HepG2 (cell line): Measurements from ENCODE around the gene PAM16. TPM values are rescaled to one million over a fixed set of nuclear protein-coding genes. Genes with fewer than 3 reads are reported as not detected.
A peak's percentile ranks its signal among the peaks of the same experiment; 100 is the strongest.

Source experiments
- ERF ChIP-seq: IDR thresholded peaks from 2 replicates; pipeline ENCODE4 v1.6.1; 2018; ENCODE audit warnings: missing biosample characterization, missing genetic modification reagents
- MAFG ChIP-seq: sonication (generic); formaldehyde crosslinking; IDR thresholded peaks from 2 replicates; pipeline ENCODE4 v1.5.1; 2020; ENCODE audit warnings: mild to moderate bottlenecking, missing genetic modification reagents
- NCOA1 ChIP-seq: sonication (generic); formaldehyde crosslinking; IDR thresholded peaks from 2 replicates; pipeline ENCODE4 v1.9.0; 2021; ENCODE audit warnings: missing genetic modification reagents
- PHB2 ChIP-seq: fragments of 450-650 bp; IDR thresholded peaks from 2 replicates; pipeline ENCODE4 v1.6.1; 2018; ENCODE audit not compliant: partially characterized antibody
- SIX1 ChIP-seq: sonication (generic); formaldehyde crosslinking; IDR thresholded peaks from 2 replicates; pipeline ENCODE4 v1.4.0; 2020; ENCODE audit warnings: missing genetic modification reagents, borderline replicate concordance
- SNRNP70 ChIP-seq: fragments of 200-400 bp; formaldehyde crosslinking; IDR thresholded peaks from 2 replicates; pipeline ENCODE4 v1.6.1; 2017; ENCODE audit warnings: mild to moderate bottlenecking, low read depth, low read length, moderate library complexity
- SP2 ChIP-seq: sonication (generic); formaldehyde crosslinking; IDR thresholded peaks from 2 replicates; pipeline ENCODE4 v1.5.1; 2020; ENCODE audit warnings: mild to moderate bottlenecking, missing genetic modification reagents
- U2AF2 ChIP-seq: fragments of 200-400 bp; formaldehyde crosslinking; IDR thresholded peaks from 2 replicates; pipeline ENCODE4 v1.6.1; 2017; ENCODE audit warnings: low read depth, mild to moderate bottlenecking, low read length
- WIZ ChIP-seq: sonication (generic); formaldehyde crosslinking; IDR thresholded peaks from 2 replicates; pipeline ENCODE4 v1.5.1; 2020; ENCODE audit warnings: mild to moderate bottlenecking, missing genetic modification reagents
- ZNF121 ChIP-seq: sonication (generic); formaldehyde crosslinking; IDR thresholded peaks from 2 replicates; pipeline ENCODE4 v1.5.0; 2020; ENCODE audit warnings: mild to moderate bottlenecking, missing genetic modification reagents
- ZNF136 ChIP-seq: sonication (generic); formaldehyde crosslinking; IDR thresholded peaks from 2 replicates; pipeline ENCODE4 v1.8.1; 2022; ENCODE audit warnings: low read depth, mild to moderate bottlenecking, moderate library complexity, missing genetic modification reagents
- ZNF205 ChIP-seq: IDR thresholded peaks from 2 replicates; pipeline ENCODE4 v1.6.1; 2018; ENCODE audit warnings: missing biosample characterization, missing genetic modification reagents
- ZNF256 ChIP-seq: sonication (generic); formaldehyde crosslinking; conservative IDR thresholded peaks from 2 replicates; pipeline ENCODE4 v1.4.0; 2020; ENCODE audit warnings: missing genetic modification reagents
- ZNF615 ChIP-seq: sonication (generic); formaldehyde crosslinking; IDR thresholded peaks from 2 replicates; pipeline ENCODE4 v1.5.0; 2020; ENCODE audit warnings: mild to moderate bottlenecking, missing genetic modification reagents, borderline replicate concordance
- polyA plus RNA-seq, 8 experiments: library from polyadenylated mRNA; depleted of rRNA in 3 of 8; stranded (reverse) in 7 of 8; unstranded in 1 of 8; fragments of >200 nt; fragmentation: Illumina TruSeq in 4 of 8; extraction: Trizol in 4 of 8; gene quantifications; 2 replicates each; pipeline versions ENCODE4 v1.2.1 to v1.2.3, GENCODE V29; 2011 to 2016; ENCODE audit warnings: low read depth in 4 of 8, missing spikeins in 1 of 8, mixed read lengths in 1 of 8; ENCODE audit not compliant: insufficient read depth in 1 of 8
- total RNA-seq, 5 experiments: library from RNA; depleted of rRNA; stranded (reverse); fragments of >200 nt; fragmentation: Illumina TruSeq; extraction: Trizol; gene quantifications; 2 replicates each; pipeline ENCODE4 v1.2.3, GENCODE V29; 2016; ENCODE audit warnings: low read depth in 1 of 5
- TF ChIP-seq, protein P1 (sequence below): sonication (generic); formaldehyde crosslinking; IDR thresholded peaks from 2 replicates; pipeline ENCODE4 v1.4.0; 2020; ENCODE audit warnings: mild to moderate bottlenecking, missing genetic modification reagents, borderline replicate concordance
- TF ChIP-seq, protein P2 (sequence below): sonication (generic); formaldehyde crosslinking; IDR thresholded peaks from 2 replicates; pipeline ENCODE4 v1.4.0; 2020; ENCODE audit warnings: mild to moderate bottlenecking, missing genetic modification reagents
- TF ChIP-seq, protein P3 (sequence below): sonication (generic); formaldehyde crosslinking; IDR thresholded peaks from 2 replicates; pipeline ENCODE4 v1.4.0; 2020; ENCODE audit warnings: missing genetic modification reagents
- TF ChIP-seq, protein P4 (sequence below): sonication (generic); formaldehyde crosslinking; IDR thresholded peaks from 2 replicates; pipeline ENCODE4 v1.9.0; 2022; ENCODE audit warnings: missing genetic modification reagents, mild to moderate bottlenecking, borderline replicate concordance
- TF ChIP-seq, protein P5 (sequence below): sonication (generic); formaldehyde crosslinking; IDR thresholded peaks from 2 replicates; pipeline ENCODE4 v1.8.0; 2023; ENCODE audit warnings: mild to moderate bottlenecking, missing genetic modification reagents

The PAM16 gene
- total and polyA plus RNA-seq, 2 of the 13 experiments (the other 11 are each of a cell fraction or from before 2014, with no cell fraction given), result 51.5 to 51.8 TPM

DNA sequence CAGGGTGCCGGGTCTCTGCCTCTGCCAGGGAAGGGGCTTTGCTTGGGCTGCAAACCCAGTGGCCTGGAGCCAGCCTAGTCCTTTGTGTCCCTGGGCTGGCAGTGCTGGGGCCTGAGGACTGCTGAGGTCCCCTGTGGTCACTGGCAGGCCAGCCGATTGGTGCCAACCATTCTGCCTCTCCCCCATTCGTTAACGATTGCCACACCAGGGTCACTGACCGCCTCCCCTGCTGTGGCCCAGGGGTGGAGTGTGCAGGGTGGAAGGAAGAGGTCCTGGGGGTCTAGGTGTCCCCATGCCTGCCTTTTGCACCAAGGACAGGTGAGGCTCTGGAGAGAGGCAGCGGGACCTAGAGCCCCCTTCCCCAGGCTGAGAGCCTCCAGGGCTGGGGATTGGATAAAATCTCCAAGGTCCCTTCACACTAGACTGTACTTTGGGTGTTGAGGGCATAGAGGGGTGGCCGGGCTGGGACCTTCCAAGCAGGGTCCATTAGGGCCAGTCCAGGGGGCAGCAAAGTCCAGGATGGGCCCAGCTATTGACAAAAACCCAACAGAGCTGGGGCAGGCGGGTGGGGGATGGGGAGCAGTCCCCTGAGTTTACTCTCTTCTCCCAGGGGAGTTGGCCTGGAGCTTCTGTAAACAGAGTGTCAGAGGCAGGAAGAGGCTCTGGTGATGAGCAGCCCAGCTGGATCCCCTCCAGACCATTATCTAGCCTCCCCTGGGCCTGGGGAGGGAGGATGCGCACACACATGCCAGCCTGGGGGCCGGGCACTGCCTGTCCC lies 21.6 kb upstream of the PAM16 start (continued):
- TF ChIP-seq ZNF136 (CRISPR knock-in tag), result no peak
- TF ChIP-seq ZNF121 (CRISPR knock-in tag), result peak; percentile 81
- no peak for TF ChIP-seq SIX1 (CRISPR knock-in tag)
- TF ChIP-seq ZNF205 (CRISPR knock-in tag), result no peak; the same call in 1 of the 2 replicates
- TF ChIP-seq, protein P1, sequence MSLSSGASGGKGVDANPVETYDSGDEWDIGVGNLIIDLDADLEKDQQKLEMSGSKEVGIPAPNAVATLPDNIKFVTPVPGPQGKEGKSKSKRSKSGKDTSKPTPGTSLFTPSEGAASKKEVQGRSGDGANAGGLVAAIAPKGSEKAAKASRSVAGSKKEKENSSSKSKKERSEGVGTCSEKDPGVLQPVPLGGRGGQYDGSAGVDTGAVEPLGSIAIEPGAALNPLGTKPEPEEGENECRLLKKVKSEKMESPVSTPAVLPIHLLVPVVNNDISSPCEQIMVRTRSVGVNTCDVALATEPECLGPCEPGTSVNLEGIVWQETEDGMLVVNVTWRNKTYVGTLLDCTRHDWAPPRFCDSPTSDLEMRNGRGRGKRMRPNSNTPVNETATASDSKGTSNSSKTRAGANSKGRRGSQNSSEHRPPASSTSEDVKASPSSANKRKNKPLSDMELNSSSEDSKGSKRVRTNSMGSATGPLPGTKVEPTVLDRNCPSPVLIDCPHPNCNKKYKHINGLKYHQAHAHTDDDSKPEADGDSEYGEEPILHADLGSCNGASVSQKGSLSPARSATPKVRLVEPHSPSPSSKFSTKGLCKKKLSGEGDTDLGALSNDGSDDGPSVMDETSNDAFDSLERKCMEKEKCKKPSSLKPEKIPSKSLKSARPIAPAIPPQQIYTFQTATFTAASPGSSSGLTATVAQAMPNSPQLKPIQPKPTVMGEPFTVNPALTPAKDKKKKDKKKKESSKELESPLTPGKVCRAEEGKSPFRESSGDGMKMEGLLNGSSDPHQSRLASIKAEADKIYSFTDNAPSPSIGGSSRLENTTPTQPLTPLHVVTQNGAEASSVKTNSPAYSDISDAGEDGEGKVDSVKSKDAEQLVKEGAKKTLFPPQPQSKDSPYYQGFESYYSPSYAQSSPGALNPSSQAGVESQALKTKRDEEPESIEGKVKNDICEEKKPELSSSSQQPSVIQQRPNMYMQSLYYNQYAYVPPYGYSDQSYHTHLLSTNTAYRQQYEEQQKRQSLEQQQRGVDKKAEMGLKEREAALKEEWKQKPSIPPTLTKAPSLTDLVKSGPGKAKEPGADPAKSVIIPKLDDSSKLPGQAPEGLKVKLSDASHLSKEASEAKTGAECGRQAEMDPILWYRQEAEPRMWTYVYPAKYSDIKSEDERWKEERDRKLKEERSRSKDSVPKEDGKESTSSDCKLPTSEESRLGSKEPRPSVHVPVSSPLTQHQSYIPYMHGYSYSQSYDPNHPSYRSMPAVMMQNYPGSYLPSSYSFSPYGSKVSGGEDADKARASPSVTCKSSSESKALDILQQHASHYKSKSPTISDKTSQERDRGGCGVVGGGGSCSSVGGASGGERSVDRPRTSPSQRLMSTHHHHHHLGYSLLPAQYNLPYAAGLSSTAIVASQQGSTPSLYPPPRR (CRISPR knock-in tag), result peak; percentile 71
- no peak for TF ChIP-seq ZNF615 (CRISPR knock-in tag)
- TF ChIP-seq ZNF256, result no peak
- no peak for TF ChIP-seq NCOA1 (CRISPR knock-in tag)
- TF ChIP-seq PHB2, result no peak
- no peak for TF ChIP-seq ERF (CRISPR knock-in tag)
- TF ChIP-seq, protein P2, sequence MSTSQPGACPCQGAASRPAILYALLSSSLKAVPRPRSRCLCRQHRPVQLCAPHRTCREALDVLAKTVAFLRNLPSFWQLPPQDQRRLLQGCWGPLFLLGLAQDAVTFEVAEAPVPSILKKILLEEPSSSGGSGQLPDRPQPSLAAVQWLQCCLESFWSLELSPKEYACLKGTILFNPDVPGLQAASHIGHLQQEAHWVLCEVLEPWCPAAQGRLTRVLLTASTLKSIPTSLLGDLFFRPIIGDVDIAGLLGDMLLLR (CRISPR knock-in tag), result no peak
- no peak for TF ChIP-seq WIZ (CRISPR knock-in tag)
- TF ChIP-seq MAFG (CRISPR knock-in tag), result no peak
- TF ChIP-seq, protein P3, sequence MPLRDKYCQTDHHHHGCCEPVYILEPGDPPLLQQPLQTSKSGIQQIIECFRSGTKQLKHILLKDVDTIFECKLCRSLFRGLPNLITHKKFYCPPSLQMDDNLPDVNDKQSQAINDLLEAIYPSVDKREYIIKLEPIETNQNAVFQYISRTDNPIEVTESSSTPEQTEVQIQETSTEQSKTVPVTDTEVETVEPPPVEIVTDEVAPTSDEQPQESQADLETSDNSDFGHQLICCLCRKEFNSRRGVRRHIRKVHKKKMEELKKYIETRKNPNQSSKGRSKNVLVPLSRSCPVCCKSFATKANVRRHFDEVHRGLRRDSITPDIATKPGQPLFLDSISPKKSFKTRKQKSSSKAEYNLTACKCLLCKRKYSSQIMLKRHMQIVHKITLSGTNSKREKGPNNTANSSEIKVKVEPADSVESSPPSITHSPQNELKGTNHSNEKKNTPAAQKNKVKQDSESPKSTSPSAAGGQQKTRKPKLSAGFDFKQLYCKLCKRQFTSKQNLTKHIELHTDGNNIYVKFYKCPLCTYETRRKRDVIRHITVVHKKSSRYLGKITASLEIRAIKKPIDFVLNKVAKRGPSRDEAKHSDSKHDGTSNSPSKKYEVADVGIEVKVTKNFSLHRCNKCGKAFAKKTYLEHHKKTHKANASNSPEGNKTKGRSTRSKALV, result no peak
- TF ChIP-seq SNRNP70, result no peak
- TF ChIP-seq, protein P4, sequence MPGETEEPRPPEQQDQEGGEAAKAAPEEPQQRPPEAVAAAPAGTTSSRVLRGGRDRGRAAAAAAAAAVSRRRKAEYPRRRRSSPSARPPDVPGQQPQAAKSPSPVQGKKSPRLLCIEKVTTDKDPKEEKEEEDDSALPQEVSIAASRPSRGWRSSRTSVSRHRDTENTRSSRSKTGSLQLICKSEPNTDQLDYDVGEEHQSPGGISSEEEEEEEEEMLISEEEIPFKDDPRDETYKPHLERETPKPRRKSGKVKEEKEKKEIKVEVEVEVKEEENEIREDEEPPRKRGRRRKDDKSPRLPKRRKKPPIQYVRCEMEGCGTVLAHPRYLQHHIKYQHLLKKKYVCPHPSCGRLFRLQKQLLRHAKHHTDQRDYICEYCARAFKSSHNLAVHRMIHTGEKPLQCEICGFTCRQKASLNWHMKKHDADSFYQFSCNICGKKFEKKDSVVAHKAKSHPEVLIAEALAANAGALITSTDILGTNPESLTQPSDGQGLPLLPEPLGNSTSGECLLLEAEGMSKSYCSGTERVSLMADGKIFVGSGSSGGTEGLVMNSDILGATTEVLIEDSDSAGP (CRISPR knock-in tag), result peak; percentile 76
- TF ChIP-seq, protein P5, sequence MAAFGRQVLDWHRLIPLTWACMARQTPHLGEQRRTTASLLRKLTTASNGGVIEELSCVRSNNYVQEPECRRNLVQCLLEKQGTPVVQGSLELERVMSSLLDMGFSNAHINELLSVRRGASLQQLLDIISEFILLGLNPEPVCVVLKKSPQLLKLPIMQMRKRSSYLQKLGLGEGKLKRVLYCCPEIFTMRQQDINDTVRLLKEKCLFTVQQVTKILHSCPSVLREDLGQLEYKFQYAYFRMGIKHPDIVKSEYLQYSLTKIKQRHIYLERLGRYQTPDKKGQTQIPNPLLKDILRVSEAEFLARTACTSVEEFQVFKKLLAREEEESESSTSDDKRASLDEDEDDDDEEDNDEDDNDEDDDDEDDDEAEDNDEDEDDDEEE (CRISPR knock-in tag), result no peak
- peak; percentile 22; the same call in 1 of the 2 replicates for TF ChIP-seq SP2
- no peak for TF ChIP-seq U2AF2
